ENCODE results near the gene GBX1. TPM values are rescaled to one million over a fixed set of nuclear protein-coding genes. Genes with fewer than 3 reads are reported as not detected.

GBX1 gene
- total RNA-seq, 2 experiments from 2014 or later: not detected

Other genes starting within 250 kb of the GBX1 start
- under 1 TPM; 0.22 to 0.45 TPM for gene KCNH2, start 189.4 kb downstream of the GBX1 start, total RNA-seq
- gene NOS3, start 176.7 kb downstream of the GBX1 start, total RNA-seq: 1 to 10 TPM; 5.8 to 6.1 TPM
- 10 to 100 TPM; 12.3 TPM for gene ATG9B, start 143.2 kb downstream of the GBX1 start, total RNA-seq
- 10 to 100 TPM; 34.3 to 37.6 TPM for gene ABCB8, start 139.2 kb downstream of the GBX1 start, total RNA-seq
- gene ASIC3, start 119.2 kb downstream of the GBX1 start, total RNA-seq: 1 to 10 TPM; 2.7 to 3.2 TPM
- gene CDK5, start 109.8 kb downstream of the GBX1 start, total RNA-seq: 10 to 100 TPM; 13.3 to 16.0 TPM
- 10 to 100 TPM; 66.5 to 69.1 TPM for gene SLC4A2, start 108.1 kb downstream of the GBX1 start, total RNA-seq
- 10 to 100 TPM; 65.9 to 68.7 TPM for gene FASTK, start 86.9 kb downstream of the GBX1 start, total RNA-seq
- 10 to 100 TPM; 59.2 to 59.3 TPM for gene TMUB1, start 84.2 kb downstream of the GBX1 start, total RNA-seq
- 10 to 100 TPM; 24.8 to 25.3 TPM for gene AGAP3, start 81.2 kb downstream of the GBX1 start, total RNA-seq
- gene ASB10, start 19.6 kb upstream of the GBX1 start, total RNA-seq: not detected
- gene H2BK1, start 42.8 kb upstream of the GBX1 start, total RNA-seq: not detected
- gene ABCF2, start 59.5 kb upstream of the GBX1 start, total RNA-seq: 10 to 100 TPM; 85.2 to 87.5 TPM
- gene CHPF2, start 64.8 kb upstream of the GBX1 start, total RNA-seq: 10 to 100 TPM; 24.5 to 25.1 TPM
- 1 to 10 TPM; 4.1 to 4.3 TPM for gene SMARCD3, start 81.0 kb upstream of the GBX1 start, total RNA-seq
- 10 to 100 TPM; 51.2 to 51.6 TPM for gene NUB1, start 174.1 kb upstream of the GBX1 start, total RNA-seq
- not detected for gene WDR86, start 242.3 kb upstream of the GBX1 start, total RNA-seq

Data from activated naive CD8-positive, alpha-beta T cell treated with anti-CD3 and anti-CD28 coated beads for 36 hours (primary cell).